HCT116 (cell line): ENCODE data around the gene CDC42BPA.

Experiments
- CTCF ChIP-seq, 3 experiments: fragments of 200-600 bp in 1 of 3; sonication (generic) in 1 of 3; IDR thresholded peaks in 2 of 3; conservative IDR thresholded peaks in 1 of 3; 2 replicates each; pipeline ENCODE4 v1.5.1; 2012 to 2017; ENCODE audit warnings: low read depth in 2 of 3, low read length in 2 of 3, antibody characterized with exemption in 1 of 3, borderline replicate concordance in 1 of 3, control low read depth in 1 of 3, mild to moderate bottlenecking in 1 of 3, mixed read lengths in 1 of 3, mixed run types in 1 of 3, moderate library complexity in 1 of 3; ENCODE audit not compliant: insufficient read depth in 1 of 3
- EGR1 ChIP-seq: IDR thresholded peaks from 2 replicates; pipeline ENCODE4 v1.6.1; 2012; ENCODE audit warnings: low read depth
- ELF1 ChIP-seq: IDR thresholded peaks from 2 replicates; pipeline ENCODE4 v1.6.1; 2012; ENCODE audit warnings: low read depth, borderline replicate concordance
- EZH2 ChIP-seq: fragments of 200-600 bp; sonication (generic); IDR thresholded peaks from 2 replicates; pipeline ENCODE4 v1.6.1; 2017; ENCODE audit warnings: antibody characterized with exemption, mixed run types
- EZH2phosphoT487 ChIP-seq: fragments of 200-600 bp; IDR thresholded peaks from 2 replicates; pipeline ENCODE4 v1.6.1; 2018; ENCODE audit warnings: antibody characterized with exemption, borderline replicate concordance
- POLR2A ChIP-seq: IDR thresholded peaks from 2 replicates; pipeline ENCODE4 v1.7.0; 2011; ENCODE audit warnings: borderline replicate concordance; ENCODE audit not compliant: insufficient read depth, insufficient read length; ENCODE audit errors: extremely low read depth
- POLR2AphosphoS5 ChIP-seq: IDR thresholded peaks from 2 replicates; pipeline ENCODE4 v1.6.1; 2011; ENCODE audit warnings: mild to moderate bottlenecking, low read depth, low read length, moderate library complexity
- RAD21 ChIP-seq: IDR thresholded peaks from 2 replicates; pipeline ENCODE4 v1.6.1; 2012; ENCODE audit warnings: low read depth, mild to moderate bottlenecking
- YY1 ChIP-seq: IDR thresholded peaks from 2 replicates; pipeline ENCODE4 v1.6.1; 2011; ENCODE audit warnings: low read length, low read depth, moderate library complexity, mild to moderate bottlenecking; ENCODE audit not compliant: insufficient replicate concordance; ENCODE audit errors: extremely low read depth
- ZBTB33 ChIP-seq: IDR thresholded peaks from 2 replicates; pipeline ENCODE4 v1.6.1; 2011; ENCODE audit warnings: mild to moderate bottlenecking, low read length, moderate library complexity; ENCODE audit not compliant: insufficient replicate concordance; ENCODE audit errors: extremely low read depth
- TF ChIP-seq, protein P1 (sequence below): IDR thresholded peaks from 2 replicates; pipeline ENCODE4 v1.6.1; 2012; ENCODE audit warnings: low read depth
- TF ChIP-seq, protein P2 (sequence below): IDR thresholded peaks from 2 replicates; pipeline ENCODE4 v1.6.1; 2012

GRCh38 chr1:226962421-226963391 is 355.6 kb downstream of the CDC42BPA start:
- TF ChIP-seq CTCF (IDR thresholded peaks at IDR 0.05 in 2 of 3, conservative IDR thresholded peaks at IDR 0.05 in 1 of 3; ENCODE audit: borderline replicate concordance in 1 of 3, insufficient read depth in 1 of 3, low read depth in 2 of 3, low read length in 2 of 3), result no peak
- TF ChIP-seq ELF1, result no peak
- TF ChIP-seq ZBTB33, result no peak
- TF ChIP-seq POLR2AphosphoS5, result no peak
- TF ChIP-seq, protein P1, sequence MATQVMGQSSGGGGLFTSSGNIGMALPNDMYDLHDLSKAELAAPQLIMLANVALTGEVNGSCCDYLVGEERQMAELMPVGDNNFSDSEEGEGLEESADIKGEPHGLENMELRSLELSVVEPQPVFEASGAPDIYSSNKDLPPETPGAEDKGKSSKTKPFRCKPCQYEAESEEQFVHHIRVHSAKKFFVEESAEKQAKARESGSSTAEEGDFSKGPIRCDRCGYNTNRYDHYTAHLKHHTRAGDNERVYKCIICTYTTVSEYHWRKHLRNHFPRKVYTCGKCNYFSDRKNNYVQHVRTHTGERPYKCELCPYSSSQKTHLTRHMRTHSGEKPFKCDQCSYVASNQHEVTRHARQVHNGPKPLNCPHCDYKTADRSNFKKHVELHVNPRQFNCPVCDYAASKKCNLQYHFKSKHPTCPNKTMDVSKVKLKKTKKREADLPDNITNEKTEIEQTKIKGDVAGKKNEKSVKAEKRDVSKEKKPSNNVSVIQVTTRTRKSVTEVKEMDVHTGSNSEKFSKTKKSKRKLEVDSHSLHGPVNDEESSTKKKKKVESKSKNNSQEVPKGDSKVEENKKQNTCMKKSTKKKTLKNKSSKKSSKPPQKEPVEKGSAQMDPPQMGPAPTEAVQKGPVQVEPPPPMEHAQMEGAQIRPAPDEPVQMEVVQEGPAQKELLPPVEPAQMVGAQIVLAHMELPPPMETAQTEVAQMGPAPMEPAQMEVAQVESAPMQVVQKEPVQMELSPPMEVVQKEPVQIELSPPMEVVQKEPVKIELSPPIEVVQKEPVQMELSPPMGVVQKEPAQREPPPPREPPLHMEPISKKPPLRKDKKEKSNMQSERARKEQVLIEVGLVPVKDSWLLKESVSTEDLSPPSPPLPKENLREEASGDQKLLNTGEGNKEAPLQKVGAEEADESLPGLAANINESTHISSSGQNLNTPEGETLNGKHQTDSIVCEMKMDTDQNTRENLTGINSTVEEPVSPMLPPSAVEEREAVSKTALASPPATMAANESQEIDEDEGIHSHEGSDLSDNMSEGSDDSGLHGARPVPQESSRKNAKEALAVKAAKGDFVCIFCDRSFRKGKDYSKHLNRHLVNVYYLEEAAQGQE, result no peak
- TF ChIP-seq POLR2A, result no peak
- no peak for TF ChIP-seq YY1
- no peak for TF ChIP-seq EZH2phosphoT487
- TF ChIP-seq EGR1, result no peak
- TF ChIP-seq, protein P2, sequence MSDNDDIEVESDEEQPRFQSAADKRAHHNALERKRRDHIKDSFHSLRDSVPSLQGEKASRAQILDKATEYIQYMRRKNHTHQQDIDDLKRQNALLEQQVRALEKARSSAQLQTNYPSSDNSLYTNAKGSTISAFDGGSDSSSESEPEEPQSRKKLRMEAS, result no peak
- no peak for TF ChIP-seq EZH2
- TF ChIP-seq RAD21, result no peak
